ENCODE data around the gene MRS2.
"Not testable (repeated sequence)": the region's sequence is repeated elsewhere in the genome, so short reads cannot be mapped to it uniquely, and the experiment has no call there.

The MRS2 gene, protein sequence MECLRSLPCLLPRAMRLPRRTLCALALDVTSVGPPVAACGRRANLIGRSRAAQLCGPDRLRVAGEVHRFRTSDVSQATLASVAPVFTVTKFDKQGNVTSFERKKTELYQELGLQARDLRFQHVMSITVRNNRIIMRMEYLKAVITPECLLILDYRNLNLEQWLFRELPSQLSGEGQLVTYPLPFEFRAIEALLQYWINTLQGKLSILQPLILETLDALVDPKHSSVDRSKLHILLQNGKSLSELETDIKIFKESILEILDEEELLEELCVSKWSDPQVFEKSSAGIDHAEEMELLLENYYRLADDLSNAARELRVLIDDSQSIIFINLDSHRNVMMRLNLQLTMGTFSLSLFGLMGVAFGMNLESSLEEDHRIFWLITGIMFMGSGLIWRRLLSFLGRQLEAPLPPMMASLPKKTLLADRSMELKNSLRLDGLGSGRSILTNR

DNA sequence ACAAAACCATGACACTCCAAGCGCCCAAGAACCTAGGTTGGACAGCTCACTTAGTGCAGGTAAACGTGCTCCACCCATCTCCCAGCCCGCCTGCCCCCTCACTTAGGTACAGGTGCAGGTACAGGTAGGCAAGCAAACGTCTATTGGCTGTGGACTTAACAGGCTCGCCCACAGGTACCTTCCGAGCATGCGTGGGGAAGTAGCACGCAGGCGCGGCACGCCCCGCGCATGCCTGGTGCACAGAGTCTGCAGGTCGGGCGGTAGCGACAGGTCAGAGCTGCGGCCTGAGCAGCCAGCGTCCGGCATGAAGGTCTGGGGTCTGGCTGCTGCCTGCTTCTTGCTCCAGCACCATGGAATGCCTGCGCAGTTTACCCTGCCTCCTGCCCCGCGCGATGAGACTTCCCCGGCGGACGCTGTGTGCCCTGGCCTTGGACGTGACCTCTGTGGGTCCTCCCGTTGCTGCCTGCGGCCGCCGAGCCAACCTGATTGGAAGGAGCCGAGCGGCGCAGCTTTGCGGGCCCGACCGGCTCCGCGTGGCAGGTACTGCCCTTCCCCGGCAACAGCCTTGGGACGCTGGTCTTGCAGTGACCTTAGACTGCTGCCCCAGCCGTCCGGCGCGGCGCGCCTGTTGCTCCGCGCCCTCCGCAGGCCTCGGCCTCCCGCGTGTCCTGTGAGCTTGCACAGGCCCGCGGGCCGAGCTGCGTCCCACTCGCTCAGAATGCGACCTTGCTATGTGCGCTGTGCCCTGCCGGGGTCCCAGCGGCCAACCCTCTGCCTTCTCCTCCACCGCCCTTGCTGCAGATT, at the start of gene MRS2:
Gene MRS2 (plus strand): TSS at position 240 of the 804 bp plus-strand sequence. CDS start 111 bp downstream, at position 351.
- peak within 1 kb of the TSS; percentile 33 for H3K9ac ChIP-seq (ENCODE audit: low read length)
- H3K36me3 ChIP-seq (ENCODE audit: control insufficient read depth, insufficient read depth, low read length): peaks cover 2% of the 10 kb centered on the region
- H3K4me1 ChIP-seq (ENCODE audit: control insufficient read depth, insufficient read depth, low read length): no peaks in the 10 kb centered on the region
- H3K4me3 ChIP-seq (ENCODE audit: low read length): peak within 1 kb of the TSS; percentile 92
- H3K27me3 ChIP-seq (ENCODE audit: control insufficient read depth, insufficient read depth, low read length): no peaks in the 10 kb centered on the region
- H3K27ac ChIP-seq (ENCODE audit: low read depth, low read length): peak within 1 kb of the TSS; percentile 67

DNA sequence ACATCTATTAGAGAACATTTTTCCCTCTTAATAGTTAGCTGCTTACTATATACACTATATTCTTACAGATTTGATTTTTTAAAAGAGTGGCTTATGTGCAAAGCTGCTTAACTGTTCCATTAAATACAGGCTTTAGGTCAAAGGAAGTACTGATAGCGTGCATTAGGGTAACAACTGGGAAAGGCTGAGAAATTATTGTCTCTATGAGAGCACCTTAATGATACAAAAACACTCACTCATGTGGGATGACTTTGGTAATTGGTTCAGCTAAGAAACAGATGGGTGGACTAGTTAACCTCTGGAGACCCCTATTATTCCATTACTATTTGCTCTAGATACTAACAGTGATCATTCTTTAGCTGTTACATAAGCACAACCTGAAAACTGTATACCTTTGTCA, 48.9 kb upstream of the MRS2 start:
- no peak overlapping the region for H3K9ac ChIP-seq (ENCODE audit: low read length)

DNA sequence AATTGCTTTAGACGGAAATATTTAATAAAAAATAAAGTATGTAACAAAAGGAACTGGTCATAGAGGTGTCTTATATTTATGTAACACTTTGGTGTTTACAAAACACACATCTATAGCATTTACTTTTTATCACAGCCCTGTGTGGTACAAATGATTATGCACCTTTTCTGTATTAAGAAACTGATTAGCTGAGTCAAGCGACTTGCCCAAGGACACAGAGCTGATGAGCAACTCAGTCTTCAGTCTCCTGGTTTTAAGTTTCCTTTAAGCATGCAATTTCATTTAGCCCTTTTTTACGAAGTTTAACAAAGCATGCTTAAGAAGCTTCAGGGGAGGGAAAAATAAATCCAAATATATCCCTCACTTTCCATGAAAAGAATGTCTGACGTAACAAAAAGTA, 47.3 kb upstream of the MRS2 start:
- H3K9ac ChIP-seq (ENCODE audit: low read length): no peak overlapping the region
- H3K4me3 ChIP-seq (ENCODE audit: low read length): no peak overlapping the region
- peaks cover 5% of the 10 kb centered on the region for H3K4me1 ChIP-seq (ENCODE audit: control insufficient read depth, insufficient read depth, low read length)
- no peaks in the 10 kb centered on the region for H3K36me3 ChIP-seq (ENCODE audit: control insufficient read depth, insufficient read depth, low read length)
- H3K27ac ChIP-seq (ENCODE audit: low read depth, low read length): no peak overlapping the region
- H3K27me3 ChIP-seq (ENCODE audit: control insufficient read depth, insufficient read depth, low read length): no peaks in the 10 kb centered on the region

More for the DNA sequence above, 48.9 kb upstream of the MRS2 start:
- Histone ChIP-seq H3K4me3 (ENCODE audit: low read length) (no peak overlapping the region), H3K27ac (ENCODE audit: low read depth, low read length) (no peak overlapping the region), H3K4me1 (ENCODE audit: control insufficient read depth, insufficient read depth, low read length) (no peaks in the 10 kb centered on the region), H3K36me3 (ENCODE audit: control insufficient read depth, insufficient read depth, low read length) (no peaks in the 10 kb centered on the region), H3K27me3 (ENCODE audit: control insufficient read depth, insufficient read depth, low read length) (no peaks in the 10 kb centered on the region)

- Histone ChIP-seq H3K27me3 (ENCODE audit: control insufficient read depth, insufficient read depth, low read length) (no peaks in the 10 kb centered on the region), H3K27ac (ENCODE audit: low read depth, low read length) (no peak overlapping the region), H3K9ac (ENCODE audit: low read length) (no peak overlapping the region), H3K36me3 (ENCODE audit: control insufficient read depth, insufficient read depth, low read length) (no peaks in the 10 kb centered on the region), H3K4me1 (ENCODE audit: control insufficient read depth, insufficient read depth, low read length) (peaks cover 6% of the 10 kb centered on the region), H3K4me3 (ENCODE audit: low read length) (no peak overlapping the region)
These were observed 46.3 kb upstream of the MRS2 start for GRCh38 chr6:24356310-24356973.

- peaks cover 6% of the 10 kb centered on the region for H3K4me1 ChIP-seq (ENCODE audit: control insufficient read depth, insufficient read depth, low read length)
- no peak within 1 kb of the TSS for H3K27ac ChIP-seq (ENCODE audit: low read depth, low read length)
- H3K9ac ChIP-seq (ENCODE audit: low read length): no peak within 1 kb of the TSS
- H3K27me3 ChIP-seq (ENCODE audit: control insufficient read depth, insufficient read depth, low read length): no peaks in the 10 kb centered on the region
- peak within 1 kb of the TSS; percentile 52 for H3K4me3 ChIP-seq (ENCODE audit: low read length)
- no peaks in the 10 kb centered on the region for H3K36me3 ChIP-seq (ENCODE audit: control insufficient read depth, insufficient read depth, low read length)
These were observed 45.2 kb upstream of the MRS2 start, which contains the start of gene DCDC2 for GRCh38 chr6:24357336-24358218. Gene DCDC2 (minus strand): TSS chr6:24358059. CDS start chr6:24357750, 309 bp downstream.

DNA sequence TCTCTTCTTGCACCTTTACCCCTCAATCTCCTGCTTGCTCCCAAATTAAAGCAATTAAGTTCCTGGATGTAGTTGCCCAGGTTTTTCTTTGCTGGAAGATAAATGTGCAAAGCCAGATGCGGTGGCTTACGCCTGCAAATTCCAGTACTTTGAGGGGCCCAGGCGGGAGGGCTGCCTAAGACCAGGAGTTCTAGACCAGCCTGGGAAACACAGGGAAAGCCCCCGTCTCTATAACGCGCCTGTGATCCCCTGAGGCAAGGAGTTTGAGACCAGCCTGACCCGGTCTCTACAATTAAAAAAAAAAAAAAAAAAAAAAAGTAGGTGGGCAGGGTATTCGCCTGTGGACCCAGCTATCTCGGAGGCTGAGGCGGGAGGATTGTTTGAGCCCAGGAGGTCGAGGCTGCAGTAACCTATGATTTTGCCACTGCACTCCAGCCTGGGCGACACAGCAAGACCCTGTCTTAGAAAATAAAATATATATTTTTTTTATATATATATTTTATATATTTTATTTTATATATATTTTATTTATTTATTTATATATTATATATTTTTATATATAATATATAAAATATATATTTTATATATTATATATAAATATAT, 44.4 kb upstream of the MRS2 start:
- Histone ChIP-seq H3K27ac (ENCODE audit: low read depth, low read length) (no peak overlapping the region), H3K9ac (ENCODE audit: low read length) (no peak overlapping the region), H3K4me1 (ENCODE audit: control insufficient read depth, insufficient read depth, low read length) (peaks cover 6% of the 10 kb centered on the region), H3K4me3 (ENCODE audit: low read length) (peak overlapping the region; percentile 52), H3K36me3 (ENCODE audit: control insufficient read depth, insufficient read depth, low read length) (no peaks in the 10 kb centered on the region), H3K27me3 (ENCODE audit: control insufficient read depth, insufficient read depth, low read length) (no peaks in the 10 kb centered on the region)

GRCh38 chr6:24359640-24360454, 42.9 kb upstream of the MRS2 start:
- H3K36me3 ChIP-seq (ENCODE audit: control insufficient read depth, insufficient read depth, low read length): no peaks in the 10 kb centered on the region
- H3K4me3 ChIP-seq (ENCODE audit: low read length): peak overlapping the region; percentile 81
- H3K27me3 ChIP-seq (ENCODE audit: control insufficient read depth, insufficient read depth, low read length): no peaks in the 10 kb centered on the region
- peak overlapping the region; percentile 24 for H3K9ac ChIP-seq (ENCODE audit: low read length)
- H3K4me1 ChIP-seq (ENCODE audit: control insufficient read depth, insufficient read depth, low read length): peaks cover 6% of the 10 kb centered on the region
- H3K27ac ChIP-seq (ENCODE audit: low read depth, low read length): no peak overlapping the region

DNA sequence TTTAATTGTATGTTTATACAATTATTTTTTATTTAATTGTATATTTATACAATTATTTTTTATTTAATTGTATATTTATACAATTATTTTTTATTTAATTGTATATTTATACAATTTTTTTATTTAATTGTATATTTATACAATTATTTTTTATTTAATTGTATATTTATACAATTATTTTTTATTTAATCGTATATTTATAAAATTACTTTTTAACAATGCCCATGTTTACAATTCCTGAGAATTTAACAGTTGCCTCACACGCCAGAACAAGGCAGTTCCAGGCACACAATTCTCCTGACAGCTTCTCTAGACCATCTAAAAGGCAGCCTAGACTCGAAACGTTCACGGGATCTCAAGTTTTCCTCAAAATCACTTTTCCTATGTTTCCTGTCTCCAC, 40.4 kb upstream of the MRS2 start:
- not testable (repeated sequence) for H3K27ac ChIP-seq (ENCODE audit: low read depth, low read length); H3K4me1 ChIP-seq (ENCODE audit: control insufficient read depth, insufficient read depth, low read length); H3K4me3 ChIP-seq (ENCODE audit: low read length); H3K9ac ChIP-seq (ENCODE audit: low read length); H3K27me3 ChIP-seq (ENCODE audit: control insufficient read depth, insufficient read depth, low read length); H3K36me3 ChIP-seq (ENCODE audit: control insufficient read depth, insufficient read depth, low read length)

DNA sequence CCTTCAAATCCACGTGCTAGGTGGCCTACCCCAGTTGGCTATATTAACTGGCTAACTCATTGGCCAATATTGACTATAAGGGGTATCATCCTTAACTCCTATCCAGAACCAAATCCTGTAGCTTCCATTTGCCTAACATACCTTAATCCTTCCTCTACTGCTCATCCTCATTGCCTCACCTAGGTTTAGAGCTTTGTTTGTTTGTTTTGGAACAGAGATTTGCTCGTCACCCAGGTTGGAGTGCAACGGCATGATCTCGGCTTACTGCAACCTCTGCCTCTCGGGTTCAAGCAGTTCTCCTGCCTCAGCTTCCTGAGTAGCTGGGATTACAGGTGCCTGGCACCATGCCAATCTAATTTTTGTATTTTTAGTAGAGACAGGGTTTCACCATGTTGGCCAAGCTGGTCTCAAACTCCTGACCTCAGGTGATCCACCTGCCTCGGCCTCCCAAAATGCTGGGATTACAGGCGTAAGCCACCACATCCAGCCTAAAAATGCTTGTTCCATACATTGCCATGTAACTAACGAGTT, 37.6 kb upstream of the MRS2 start:
- H3K27me3 ChIP-seq (ENCODE audit: control insufficient read depth, insufficient read depth, low read length); H3K4me1 ChIP-seq (ENCODE audit: control insufficient read depth, insufficient read depth, low read length); H3K9ac ChIP-seq (ENCODE audit: low read length); H3K27ac ChIP-seq (ENCODE audit: low read depth, low read length); H3K36me3 ChIP-seq (ENCODE audit: control insufficient read depth, insufficient read depth, low read length); H3K4me3 ChIP-seq (ENCODE audit: low read length): not testable (repeated sequence)

DNA sequence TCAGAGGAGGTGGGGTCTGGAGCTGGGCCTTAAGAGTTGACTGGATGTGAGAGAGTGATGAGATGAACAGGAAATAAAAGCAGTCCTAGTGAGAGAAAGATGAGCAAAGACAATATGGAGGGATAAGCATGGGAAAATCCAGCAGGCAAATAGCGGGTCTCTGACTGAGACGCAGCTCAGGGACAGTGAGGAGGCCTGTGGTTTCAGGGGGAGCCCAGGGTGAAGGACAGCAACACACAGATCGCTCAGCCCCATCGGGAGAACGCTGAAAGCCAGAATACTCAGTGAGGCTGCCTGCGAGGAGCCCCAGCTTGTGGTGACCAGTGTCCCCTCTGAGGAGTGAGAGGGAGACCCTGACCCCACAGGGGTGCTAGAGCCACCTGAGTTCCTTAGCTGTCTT, 28.1 kb upstream of the MRS2 start:
- Histone ChIP-seq H3K4me3 (ENCODE audit: low read length) (no peak overlapping the region), H3K4me1 (ENCODE audit: control insufficient read depth, insufficient read depth, low read length) (no peaks in the 10 kb centered on the region), H3K36me3 (ENCODE audit: control insufficient read depth, insufficient read depth, low read length) (no peaks in the 10 kb centered on the region), H3K27me3 (ENCODE audit: control insufficient read depth, insufficient read depth, low read length) (no peaks in the 10 kb centered on the region), H3K9ac (ENCODE audit: low read length) (no peak overlapping the region), H3K27ac (ENCODE audit: low read depth, low read length) (no peak overlapping the region)

Data from rectal smooth muscle tissue (tissue), 1 donor.